NAMALWA (cell line): ENCODE results near the gene FCRL4.

Experiments
- DNase-seq: peaks from one replicate; pipeline ENCODE4 v3.0.0-alpha.2; 2015; ENCODE audit warnings: low spot score

The FCRL4 gene

DNA sequence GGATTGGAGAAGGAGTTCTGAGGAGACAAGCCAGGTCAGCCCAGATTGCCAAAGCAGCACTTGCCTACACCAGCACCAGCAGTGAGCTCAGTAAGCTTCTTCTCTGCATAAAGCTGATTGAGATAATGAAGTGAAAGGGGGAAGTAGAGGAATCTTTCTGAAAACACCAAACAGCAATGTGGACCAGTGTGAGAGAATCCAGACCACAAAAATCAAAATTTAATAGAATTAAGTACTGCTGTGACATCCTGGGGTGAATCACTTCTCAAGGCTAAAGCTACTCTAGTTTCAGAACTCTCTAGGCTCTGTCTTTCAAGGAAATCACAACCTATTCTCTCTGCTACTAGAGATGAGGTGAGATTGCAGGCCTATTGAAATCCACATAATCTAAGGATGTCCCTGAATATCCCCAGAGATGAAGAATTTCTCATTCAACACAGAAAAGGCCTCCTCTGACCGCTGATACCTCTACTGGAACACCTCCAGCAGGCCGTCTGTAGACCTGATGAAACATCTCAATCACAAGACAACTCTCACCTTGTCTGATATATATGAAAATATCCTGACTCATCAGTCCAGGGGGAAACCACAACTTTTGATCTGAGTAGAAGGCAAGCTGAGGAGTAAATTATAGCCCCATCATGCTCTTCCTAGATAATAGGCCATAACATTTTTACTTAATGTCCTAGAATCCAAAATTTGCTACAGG, at the start of gene FCRL4:
TSS of gene FCRL4 (minus strand) at position 127 of the 709 bp plus-strand sequence. CDS start 141 bp downstream, outside the sequence.
- peak; percentile 22 for DNase-seq

DNA sequence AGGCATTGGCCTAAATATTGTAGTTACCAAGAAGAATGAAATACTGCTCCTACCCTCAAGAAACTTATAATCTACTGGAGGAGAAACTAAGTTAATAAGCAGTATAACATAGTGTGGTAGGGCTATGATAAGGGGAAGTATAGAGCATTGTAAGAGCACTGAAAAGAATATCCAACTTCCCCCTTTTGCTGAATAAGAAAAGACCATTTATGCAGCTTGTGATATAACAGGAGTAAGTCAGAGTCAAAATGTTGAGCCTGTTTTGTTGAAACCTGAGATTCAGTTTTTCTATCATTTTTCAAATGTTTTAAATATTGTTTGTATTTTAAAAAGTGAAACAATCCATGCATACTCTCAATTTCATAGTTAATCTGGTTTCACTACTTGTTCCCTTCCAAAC, 48.3 kb upstream of the FCRL4 start:
- peak; percentile 15 for DNase-seq

DNA sequence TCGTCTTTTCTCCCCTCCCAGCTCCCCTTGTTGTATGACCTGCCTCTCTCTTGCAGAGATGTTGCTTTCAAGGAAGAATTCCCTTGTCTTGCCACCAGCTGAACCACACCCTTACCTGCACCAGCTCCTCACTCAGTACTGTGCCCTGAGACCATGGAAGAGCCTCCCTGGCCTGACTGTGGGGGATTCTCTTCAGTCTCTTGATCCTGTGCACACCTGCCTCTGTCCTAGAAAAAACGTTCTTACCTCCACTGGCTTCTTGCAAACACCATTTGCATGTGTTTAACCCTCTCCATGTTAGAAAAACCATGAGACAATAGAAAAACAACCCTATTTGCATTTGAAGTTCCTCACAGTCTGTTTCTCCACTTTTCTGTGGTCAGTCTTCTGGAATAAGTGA, 43.3 kb upstream of the FCRL4 start:
- DNase-seq = no peak

DNA sequence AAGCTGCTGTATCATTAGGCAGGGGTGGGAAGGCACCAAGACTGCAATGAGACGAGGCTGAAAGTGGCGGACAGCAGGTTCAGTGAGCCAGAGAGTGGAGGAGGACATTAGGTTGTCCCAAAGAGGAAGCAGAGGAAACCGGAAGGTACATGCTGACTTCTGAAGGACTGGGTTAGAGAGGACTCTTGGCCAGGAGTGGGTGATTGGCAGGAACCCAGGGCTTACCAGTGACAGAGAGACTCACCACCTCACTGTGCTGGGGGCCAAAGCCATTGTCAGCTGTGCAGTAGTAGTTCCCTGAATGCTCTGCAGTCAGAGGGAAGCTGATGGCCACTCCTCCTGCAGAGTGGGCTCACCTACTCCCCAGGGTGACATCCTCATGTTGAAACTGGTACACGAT, 41.9 kb upstream of the FCRL4 start:
- DNase-seq = no peak

DNA sequence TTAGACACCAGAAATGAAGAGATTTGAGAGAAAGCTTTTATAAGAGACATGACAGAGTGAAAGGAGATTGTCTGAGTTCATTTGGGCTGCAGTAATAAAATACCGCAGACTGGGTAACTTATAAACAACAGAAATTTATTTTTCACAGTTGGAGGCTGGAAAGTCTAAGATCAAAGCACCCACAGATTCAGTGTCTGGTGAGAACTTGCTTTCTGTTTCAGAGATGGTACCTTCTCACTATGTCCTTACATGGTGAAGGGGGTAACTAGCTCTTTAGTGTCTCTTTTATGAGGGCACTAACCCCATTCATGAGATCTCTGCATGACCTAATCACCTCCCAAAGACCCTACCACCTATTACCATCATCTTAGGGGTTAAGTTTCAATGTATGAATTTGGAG, 30.9 kb upstream of the FCRL4 start:
- DNase-seq = no peak

DNA sequence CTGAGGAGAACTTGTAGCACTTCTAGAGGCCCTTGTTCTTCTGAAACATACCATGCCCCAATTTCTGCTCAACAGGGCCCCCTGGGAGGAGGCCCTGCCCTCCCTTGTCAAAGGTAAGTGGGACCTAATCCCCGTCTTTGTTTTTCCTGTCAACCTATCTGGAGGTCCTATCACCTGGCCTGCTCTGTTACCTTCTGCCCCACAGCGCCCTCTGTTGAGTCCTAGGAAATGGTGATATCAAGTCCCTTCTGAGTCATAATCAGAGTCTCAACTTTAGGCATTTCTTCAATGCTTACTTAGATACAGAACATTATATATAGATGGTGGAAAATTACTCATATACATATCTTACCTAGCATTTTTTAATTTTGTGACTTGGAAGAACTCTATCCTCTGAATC, 28.2 kb upstream of the FCRL4 start:
- peak; percentile 79 for DNase-seq

DNA sequence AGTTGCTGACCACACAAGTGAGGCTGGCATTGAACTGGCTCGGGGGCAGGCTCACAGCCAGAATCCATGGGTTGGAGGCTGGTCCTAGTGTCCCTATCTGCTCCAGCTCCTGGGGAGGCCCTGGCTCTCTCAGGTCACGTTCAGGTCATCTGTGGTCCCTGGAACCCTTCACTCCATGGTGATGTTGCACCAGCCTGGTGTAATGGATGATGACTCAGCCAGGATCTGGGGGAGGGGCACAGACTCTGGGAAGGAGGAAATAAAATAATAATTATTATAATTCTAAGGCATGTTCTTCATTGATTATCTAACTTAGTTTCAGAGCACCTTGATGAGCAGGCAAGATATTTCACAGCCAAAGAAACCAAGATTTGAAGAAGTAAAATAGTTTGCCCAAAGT, 26.6 kb upstream of the FCRL4 start:
- no peak for DNase-seq

DNA sequence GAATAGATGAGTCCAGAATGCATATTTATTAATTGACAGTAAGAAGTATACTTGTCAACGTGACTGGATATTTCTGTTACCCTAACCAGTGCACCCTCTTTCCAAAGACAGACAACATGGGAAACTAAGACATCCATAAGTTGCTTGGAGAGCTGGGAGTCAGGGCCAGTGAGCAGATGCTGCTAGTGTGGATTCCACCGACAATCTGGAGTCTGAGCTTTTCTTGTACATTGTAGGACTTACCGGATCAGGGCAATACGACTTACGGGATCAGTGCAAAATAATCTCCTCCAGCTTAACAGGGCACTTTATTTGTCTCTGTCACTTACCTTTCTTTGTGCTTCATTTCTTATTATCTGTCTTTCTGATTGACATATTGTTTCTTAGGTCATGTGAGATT, 24.6 kb upstream of the FCRL4 start:
- no peak for DNase-seq

DNA sequence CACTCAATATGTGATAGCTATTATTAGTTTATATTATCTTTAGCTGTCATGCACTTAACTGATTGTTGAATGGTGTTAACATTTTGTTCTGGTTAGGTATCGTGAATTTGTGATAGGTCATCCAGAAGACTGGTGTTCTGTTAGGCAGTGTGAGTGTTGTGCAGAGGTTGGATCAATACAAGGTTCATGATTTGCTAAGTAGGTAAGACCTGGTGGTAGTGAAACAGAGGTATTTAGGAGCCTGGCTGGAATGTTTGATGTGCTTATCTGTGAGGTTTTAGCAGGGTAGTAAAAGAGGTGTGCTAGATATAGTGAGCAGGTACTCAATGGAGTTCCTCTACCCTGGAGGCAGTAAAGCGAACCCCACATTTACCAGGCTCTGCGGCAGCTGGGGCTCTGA, 20.3 kb upstream of the FCRL4 start:
- DNase-seq = no peak

DNA sequence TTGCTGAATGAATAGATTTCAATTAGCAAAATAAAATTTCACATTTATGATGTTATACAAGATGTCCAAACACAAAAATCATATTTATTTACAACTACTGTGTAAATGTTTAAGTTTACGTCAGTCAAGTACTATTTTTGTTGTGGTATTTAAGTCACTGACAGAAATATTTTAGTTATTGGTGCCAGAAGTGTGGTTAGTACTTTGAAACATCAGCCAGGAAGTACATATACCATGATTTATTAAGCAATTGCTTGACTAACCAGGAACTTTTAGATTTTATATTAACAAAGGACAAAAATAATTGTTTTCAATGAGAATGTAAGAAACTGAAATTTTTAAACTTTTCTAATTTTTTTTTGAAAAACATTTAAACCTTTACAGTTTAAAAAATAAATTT, 2.4 kb upstream of the FCRL4 start:
- no peak for DNase-seq

DNA sequence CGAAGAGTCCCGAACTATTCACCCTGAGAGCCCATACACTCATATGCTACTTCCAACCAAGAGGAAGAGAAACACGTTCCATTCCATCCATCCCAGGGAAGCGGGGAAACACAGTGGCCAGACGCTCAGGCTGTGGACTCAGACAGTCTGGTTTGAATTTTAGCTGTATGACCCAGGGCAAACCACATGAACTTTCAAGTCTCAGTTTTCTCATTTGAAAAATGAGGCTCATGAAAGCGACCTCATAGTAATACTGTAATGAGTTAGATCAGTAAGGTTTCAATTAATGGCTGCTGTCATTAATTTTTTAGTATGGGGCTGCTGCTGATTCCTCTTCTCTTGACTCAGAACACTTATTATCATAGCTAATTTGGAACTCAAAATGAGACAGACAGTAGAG, 1.5 kb downstream of the FCRL4 start:
- no peak for DNase-seq

DNA sequence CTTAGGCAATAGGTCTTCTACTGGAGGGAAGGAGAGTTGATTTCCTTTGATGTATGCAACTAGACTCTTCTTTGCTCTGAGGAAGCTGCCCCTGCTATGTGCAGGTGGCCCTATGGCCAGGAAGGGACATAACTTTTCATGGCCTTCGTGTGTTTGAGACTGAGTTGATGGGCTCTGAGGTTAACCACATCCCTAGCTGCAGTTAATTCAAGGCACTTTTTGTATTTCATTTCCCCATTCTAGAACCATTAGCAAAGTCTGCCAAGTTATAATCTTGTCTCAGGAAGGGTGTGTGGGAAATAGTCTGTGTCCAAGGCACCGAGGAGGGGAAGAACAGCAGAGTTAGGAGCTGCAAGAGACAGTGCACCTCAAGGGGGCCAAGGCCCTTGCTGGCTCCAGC, 2.5 kb downstream of the FCRL4 start:
- DNase-seq = peak; percentile 67

DNA sequence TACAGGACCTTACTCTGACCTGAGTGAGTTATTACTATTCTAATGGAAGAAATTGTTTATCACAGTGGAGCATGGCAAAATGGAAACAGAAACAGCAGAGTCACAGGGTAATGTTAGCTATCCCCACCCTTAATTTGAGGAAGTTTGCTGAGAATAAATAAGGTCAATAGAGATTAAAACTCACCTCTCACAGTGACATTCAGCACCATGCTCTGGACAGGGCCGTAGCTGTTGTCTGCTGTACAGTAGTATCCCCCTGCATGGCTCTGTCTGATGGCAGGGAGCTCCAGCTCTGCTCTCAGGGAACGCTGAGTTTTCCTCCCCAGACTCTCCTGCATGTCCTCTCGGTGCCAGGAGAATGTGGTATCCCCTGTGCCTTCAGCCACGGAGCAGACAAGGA, 11.9 kb downstream of the FCRL4 start:
- DNase-seq = no peak

DNA sequence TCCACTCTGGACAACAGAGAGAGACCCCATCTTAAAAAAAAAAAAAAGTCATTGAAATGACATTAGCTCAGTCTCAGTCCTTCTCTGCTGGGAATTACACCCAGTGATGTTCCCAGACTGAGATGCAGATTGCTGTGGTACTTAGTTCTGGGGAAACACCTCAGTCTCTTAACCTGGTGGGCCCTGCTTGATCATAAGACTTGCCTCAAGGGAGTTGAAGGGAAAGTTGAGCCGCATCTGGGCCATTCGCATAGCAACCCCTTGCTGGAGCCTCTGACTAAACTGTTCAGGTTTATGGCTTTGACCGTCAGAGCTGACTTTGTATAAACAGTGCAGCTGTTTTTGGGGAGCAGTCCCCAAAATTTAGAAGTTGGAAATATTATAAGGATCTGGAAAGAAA, 13.4 kb downstream of the FCRL4 start:
- no peak for DNase-seq

DNA sequence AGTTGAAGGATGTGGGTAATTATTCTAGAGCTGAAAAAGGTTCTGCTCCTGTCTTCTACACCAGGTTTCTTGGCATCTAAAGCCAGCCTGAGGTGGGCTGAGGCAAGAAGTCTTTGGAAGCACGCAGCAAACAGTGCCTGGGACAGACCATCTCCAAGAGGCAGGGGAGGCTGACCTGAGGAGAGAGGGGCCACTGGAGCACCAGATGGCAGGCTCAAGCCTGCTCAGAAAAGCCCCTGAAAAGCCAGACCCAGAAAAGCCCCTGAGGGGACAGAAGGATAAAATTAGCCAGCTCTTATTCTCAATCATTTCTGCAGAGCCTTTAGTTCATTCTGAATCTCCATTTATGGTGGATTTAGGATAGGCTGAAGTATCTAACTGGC, 17.1 kb downstream of the FCRL4 start:
- no peak for DNase-seq

DNA sequence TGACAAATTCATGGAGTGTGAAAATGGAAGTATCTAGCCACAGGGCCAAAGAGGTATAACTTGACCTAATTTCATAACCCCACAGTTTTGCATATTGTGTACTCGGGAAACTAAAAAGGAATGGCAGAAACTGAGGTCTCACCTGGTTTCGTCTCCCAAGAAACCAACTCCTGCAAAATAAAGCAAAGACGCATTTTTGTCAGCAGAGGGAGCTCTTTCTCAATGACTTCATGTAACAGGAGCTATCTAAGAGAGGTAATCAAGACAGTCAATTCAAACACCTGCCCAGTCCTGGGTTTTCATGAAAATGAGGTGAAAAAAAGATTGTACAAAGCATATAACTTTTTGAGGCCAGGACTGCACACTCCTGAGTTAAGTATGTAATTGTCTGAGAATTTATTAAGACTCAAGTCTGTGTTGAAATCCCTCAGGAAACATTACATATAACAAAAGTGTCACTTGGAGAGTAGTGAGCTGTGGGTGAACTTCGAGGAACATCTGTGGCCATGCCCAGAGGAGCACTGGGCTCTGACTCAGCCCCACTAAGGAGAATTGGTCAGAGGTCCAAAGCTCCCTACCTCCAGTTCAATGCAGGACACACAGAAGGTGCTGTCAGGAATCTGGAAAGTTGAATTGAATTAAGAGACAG, 17.6 kb downstream of the FCRL4 start:
- DNase-seq = peak; percentile 92

DNA sequence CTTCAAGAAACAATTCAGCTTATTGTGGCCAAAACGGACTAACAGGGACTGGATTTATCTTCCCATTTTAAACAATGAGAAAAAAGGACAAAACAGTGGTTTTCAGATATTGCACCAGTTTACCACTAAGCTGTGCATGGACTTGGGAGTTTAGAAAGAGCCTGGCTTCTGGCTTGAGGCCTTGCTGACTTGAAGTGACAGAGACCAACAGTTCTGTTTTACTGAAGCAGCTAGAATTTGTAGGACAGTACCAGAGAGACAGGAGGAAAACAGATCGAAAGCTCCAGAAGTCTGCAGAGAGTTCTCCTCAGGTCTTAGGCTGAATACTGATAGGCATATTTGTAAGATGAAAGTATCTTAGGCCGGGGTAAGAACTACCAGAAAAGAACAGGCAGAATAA, 20.5 kb downstream of the FCRL4 start:
- no peak for DNase-seq

DNA sequence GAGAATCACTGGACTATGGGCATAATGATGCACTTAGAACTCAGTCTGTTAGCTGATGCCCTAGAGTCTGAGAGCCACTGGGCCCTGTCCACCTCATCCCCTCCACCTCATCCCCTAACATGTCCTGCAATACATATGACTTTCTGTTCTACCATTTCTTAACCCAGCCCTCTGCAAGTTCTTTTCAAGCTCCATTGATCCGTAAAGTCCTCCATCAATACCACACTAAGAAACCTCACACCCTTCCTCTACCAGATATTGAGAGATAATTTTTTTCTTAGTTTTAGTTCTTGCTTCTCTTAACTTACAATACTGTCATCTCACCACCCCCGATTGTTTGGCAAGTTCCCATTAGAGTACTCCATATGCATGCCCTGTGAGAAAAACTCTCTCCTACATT, 22.1 kb downstream of the FCRL4 start:
- no peak for DNase-seq

DNA sequence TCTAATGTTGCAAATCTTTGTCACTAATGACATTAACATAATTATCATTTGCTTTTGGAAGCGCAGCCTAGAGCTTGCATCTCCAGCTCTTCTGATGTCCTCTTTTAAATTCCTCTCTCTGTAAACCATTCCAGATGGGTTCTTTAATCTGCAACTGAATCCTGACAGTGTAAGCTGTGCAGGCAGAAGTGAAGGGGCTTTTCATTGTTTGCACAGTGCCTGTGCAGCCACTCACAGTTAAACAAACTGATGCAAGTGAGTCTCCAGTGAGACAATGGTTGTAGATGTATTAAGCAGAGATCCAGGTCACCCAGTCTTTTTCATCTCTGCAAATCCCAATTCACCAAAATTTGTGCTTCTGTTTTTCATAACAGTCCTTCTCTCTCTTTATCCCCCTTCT, 23.0 kb downstream of the FCRL4 start:
- DNase-seq = no peak

DNA sequence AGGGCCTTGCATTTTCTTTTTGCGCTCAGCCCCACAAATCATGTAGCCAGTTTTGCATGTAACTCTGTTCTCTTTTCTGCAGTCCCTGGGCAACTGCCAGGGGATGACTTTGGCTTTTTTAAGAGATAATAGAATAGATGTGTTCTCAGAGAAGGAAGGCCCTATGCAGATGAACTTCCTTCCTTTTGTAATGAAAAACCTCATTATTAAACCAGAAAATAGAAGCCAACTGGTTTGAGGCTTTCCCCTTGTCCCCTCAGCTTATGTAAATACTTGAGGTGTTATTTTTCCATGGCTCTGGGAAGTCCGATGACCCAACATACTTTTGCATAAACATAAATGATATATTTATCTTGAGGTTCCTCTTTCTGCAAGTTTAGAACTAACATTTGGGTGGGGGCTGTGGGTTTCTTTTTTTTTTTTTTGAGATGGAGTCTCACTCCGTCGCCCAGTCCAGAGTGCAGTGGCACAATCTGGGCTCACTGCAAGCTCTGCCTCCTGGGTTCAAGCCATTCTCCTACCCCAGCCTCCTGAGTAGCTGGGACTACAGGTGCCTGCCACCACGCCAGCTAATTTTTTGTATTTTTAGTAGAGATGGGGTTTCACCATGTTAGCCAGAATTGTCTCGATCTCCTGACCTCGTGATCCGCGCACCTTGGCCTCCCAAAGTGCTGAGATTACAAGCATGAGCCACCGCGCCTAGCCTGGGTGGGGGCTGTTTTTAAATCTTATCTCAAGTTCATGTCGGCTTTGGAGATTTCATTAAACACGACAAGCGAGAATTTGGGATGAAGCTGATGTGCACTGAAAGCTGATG, 31.2 kb downstream of the FCRL4 start:
- DNase-seq = peak; percentile 92

DNA sequence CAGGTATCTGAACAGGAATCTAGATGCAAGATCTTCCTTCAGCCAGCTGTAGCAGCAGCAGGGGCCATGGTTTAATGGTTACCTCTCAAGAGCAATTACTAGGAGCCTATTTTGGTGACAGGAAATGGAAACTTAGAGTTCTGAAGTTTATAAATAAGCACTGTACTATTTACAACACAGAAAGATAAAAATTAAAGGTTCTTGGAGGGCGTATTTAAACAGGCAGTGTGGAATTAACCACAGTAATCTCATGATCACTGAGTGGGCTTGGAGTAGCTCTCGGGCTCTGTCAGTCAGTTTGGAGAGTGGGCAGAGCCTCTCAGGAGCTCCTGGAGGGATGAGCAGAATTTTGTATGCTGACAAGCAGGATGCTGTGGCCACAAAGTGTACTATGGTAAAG, 35.4 kb downstream of the FCRL4 start:
- peak; percentile 77 for DNase-seq

DNA sequence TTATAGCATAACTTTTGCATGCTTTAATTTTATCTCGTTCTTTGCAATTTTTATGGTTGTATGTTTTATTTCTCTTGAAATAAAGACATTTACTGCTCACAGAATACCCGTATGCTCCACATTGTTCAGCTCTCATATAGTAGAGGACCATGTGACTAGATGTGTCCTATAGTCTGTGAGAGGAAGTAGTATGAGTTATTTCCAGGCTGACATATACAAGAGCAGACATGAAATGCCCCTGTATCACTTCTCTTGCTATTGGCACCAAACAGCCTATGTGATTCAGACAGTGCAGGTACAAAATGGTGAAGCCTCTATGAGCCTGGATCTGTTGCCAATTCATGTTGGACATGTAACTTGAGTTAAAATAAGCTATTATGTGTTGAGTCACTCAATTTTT, 39.8 kb downstream of the FCRL4 start:
- DNase-seq = no peak
